Urothelium cell line (cell line): ENCODE measurements around the gene RUFY4.

ENCODE experiments used
- DNase-seq: peaks from one replicate; pipeline ENCODE4 v3.0.0; 2011; ENCODE audit warnings: low spot score, mixed read lengths
- FAIRE-seq: peaks from 2 replicates; lab custom pipeline; 2011; peaks lifted over from hg19 to GRCh38; lab: Jason Lieb, UNC

RUFY4 gene

DNA sequence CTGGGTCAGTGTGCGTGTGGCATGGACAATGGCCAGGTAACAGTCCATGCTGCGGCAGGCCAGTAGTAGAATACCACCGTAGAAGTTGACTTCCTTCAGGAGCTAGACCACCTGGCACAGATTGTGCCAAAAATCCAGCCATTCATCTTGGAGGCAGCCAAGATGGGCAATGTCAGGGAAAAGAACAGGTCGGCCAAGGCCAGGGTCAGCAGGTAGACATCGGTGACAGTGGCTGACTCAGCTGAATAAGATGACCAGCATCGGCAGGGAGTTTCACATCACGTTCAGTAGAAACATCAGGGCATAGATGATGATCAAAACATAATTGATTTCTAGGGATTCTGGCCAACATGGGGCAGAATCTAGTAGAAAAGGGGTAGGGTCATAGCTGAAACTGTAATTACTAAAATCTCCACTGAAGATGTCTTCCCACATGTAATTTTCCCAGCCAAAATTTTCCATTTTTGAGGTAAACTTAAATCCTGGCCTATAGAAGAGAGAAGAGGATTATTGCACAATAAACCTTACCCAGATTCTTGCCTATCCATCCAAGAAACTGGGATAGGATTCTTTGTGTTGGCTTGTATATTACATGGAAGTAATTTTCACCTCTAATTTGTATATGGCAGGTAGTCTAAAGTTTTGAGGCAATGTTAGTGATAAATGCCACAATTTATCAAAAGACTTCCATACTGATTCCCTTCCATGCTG is 7.9 kb upstream of the RUFY4 start:
- FAIRE-seq (no peak), DNase-seq (no peak)

DNA sequence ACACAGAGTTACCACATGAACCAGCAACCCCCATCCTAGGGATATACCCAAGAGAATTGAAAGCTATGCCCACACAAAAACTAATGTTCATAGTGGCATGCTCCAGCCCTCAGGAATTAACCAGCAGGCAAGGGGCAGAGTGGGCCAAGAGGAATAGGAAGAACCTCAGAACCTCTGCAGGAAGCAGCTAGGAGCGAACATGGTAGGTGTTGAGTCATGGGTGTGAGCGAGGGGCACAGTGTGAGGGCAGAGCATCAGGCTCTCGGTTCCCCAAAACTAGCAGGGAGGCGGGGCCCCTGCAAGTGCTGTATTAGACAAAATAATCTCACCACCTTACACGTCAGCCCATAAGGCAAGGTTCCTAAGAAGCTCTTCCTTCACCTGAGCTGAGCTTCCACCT is 5.6 kb upstream of the RUFY4 start:
- DNase-seq (no peak), FAIRE-seq (no peak)

DNA sequence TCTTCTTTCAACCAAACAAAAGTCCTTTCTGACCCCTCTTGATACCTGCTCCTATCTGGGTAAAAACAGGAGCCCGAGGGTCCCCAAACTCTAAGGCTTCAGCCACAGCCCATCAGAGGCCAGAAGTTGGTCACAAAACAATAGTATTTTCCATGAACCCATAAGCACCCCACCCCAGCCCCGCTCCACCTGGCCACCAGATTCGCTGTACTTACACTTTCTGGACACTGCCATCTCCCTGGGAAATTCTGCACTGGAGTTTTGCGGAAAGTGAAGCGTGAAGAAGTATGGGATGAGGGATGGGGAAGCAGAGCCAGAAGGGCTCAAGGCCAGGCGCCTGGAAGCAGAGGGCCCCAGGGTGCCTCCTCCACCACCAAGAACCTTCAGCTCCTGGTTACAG is 5.2 kb upstream of the RUFY4 start:
- FAIRE-seq (no peak), DNase-seq (no peak)

DNA sequence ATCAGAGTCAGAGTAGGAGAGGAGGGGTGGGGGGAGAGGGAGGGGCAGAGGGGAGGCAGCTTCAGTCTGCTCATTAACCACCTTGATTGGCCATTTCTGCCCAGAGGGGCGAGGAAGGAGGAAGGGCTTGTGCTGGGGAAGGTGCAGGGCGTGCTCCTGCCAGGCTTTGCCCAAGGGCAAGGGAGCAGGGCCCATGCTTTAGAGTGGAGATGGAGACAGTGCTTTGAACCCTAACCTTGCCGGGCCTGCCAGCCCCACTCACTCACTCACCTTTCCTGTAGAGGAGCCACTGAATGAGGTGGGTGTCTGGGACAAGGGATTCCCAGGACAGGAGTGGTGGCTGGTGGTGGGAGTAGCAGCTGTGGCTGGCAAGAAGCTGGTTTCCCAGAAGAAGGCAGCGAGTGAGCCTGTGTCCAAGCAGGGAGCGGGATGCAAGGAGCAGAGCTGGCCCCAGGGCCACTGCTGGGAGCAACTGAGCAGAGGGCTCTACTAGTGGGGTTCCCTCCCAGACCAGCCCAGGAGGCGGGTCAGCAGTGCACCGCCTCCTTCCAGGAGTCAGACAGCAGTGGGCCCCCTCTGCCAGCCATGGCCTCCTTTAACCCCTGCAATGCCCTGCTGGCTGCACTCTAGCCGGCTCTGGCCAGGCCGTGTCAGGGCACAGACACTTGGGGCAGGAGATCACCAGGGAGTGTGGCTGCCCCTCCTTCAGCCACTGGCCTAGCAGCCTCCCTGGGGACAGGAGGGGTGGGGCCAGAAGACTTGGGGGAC is 3.6 kb upstream of the RUFY4 start:
- no peak for DNase-seq
- no peak for FAIRE-seq

DNA sequence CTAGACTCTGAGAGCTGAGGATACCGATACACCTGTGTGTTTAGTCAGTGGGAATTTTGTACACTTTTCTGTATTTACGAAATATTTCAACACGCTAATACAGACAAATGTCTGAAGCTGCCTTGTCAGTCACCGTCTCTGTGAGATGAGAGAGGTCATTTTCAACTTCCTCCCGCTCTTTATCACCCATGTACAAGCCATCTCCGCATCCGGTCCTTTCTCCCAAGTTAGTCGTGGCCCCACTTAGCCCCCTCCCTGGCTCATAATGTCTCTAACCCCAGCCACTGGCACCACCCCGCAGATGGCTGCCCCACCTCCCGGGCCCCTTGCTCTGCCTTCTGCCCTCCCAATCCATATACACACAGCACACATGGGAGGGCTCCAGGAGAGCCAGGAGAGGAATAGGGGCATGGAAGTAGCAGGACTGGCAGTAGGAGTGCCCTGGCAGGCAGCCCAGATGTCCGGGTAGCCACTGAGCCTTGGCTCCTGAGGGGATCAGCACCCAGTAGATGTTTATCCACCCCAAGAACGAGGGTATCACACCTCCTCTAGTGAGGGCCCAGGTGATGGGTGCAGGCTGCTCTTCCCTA is 2.0 kb upstream of the RUFY4 start:
- DNase-seq (no peak), FAIRE-seq (no peak)

DNA sequence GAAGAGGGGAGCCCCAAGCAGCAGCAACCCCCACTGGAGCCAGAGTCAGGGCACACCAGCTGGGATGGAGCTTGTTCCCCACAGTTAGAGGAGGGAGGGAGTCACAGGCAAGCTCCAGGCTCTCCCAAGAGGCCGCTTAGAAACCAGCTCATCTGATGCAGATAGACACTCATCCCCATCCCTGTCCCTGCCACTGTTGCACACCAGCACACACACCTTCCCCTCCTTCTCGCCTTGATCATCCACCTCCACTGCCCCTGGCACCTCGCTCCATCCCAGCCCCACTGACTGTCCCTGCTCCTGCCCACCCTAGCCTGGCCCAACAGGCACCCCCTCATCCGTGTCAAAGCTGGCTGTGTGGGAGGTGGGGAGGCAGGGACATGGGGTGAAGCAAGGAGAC is 1.5 kb upstream of the RUFY4 start:
- FAIRE-seq (peak; percentile 85), DNase-seq (no peak)

DNA sequence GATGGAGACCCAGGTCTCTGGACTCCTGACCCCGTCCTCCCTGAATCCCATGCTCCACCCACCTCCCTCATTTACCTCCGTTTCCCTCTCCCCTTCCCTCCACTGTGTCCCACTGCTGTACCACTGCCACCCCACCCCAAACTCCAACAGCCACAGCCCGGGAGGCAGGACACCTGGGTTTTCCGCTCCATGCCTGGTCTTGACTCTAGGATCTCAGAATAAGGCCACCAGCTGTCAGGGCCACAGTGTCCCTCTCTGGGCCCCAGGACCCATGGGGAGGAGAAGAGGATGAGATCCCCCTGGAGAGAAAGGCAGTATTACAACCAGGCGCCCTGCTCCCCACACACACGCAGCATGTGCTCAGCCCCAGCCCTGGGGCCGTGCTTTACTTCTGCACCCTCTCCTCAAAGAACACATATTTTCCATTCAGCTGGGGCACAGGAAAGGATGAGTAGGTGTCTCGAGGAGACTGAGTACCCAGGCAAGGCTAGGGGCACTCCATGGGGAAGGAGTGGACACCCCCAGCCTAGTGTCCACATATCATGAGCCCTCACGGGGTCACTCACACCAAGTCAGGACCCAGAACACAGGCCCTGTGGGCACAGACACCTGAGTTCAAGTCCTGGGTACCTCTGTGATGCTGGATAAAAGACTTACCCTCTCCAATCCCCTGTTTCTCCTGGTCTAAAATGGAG is 700 bp downstream of the RUFY4 start:
- no peak for DNase-seq
- FAIRE-seq = peak; percentile 35

DNA sequence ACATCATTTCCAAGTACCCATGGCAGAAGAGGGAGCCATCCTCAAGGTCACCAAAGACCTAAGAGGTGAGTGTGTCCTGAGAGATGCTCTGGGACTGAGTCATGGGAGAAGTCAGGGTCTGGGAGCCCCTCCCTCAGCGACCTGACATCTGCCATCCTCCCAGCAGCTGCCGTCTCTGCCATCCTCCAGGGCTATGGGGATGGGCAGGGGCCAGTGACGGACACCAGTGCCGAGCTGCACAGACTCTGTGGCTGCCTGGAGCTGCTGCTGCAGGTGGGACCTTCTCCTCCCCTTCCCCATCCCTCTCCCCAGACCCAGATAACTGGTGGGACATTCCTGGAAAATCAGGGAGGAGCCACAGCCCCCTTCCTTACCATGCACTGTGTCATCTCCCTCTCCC is 1.5 kb downstream of the RUFY4 start:
- DNase-seq = no peak
- FAIRE-seq = no peak

DNA sequence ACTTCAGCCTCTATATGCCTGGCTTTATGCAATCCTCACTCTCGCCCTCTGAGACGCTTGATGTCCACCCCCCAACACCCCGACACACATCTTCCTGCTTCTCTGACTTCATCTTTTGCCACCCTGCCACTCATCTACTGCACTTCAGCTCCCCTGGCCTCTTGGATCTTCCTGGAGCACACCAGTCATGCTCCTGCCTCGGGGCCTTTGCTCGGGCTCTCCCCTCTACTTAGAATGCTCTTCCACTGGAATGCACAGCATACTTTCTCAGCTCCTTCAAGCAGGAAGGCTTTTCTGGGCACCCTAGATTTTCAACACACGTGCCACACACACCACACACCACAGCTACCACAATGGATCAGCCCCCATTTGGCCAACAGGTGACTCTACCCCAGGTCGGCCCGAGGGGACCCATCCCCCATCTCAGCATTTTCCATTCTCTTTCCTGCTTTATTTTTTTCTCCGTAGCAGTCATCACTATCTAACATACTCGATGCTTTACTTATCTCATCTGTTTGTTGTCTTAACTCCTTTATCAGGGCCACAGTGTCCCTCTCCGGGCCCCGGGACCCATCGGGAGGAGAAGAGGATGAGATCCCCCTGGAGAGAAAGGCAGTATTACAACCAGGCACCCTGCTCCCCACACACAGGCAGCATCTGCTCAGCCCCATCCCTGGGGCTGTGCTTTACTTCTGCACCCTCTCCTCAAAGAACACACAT is 2.3 kb downstream of the RUFY4 start:
- no peak for DNase-seq
- no peak for FAIRE-seq

DNA sequence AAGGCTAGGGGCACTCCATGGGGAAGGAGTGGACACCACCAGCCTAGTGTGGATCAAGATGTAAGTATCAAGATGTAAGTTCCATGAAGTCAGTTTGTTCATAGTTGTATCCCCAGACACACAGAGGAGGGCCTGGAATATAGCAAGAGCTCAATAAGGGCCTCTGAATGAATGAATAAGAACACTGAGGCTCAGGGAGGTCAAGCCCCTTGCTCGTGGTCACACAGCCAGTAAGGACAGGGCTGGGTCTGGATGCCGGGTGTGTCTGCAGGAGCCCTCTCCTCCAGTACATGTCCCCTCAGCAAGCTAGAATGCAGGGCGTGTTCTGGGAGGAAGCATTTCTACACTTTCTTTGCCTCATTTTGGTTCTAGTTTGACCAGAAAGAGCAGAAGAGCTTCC is 2.9 kb downstream of the RUFY4 start:
- DNase-seq (no peak), FAIRE-seq (no peak)

DNA sequence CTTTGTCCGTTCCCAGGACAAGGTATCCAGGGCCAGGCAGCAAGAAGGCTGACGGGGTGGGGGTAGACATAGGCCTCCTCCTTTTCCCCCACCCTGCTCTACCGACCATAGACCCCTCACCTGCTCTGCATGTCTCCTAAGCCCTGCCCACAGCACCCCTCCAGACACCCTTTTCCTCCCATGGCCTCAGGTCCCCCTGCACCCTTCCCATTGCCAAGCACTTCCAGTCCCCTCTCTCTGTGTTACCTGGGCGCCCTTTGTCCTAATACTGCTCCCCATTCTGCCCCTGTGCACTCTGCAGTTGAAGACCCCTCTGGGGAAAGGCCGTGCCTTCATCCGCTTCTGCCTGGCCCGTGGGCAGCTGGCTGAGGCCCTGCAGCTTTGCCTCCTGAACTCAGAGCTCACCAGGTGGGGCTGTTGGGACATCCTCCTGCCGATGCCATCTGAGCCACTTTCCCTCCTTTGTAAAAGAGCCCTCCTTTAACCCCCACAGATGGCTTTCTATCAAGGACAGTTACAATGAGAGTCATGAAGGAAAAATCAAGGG is 3.5 kb downstream of the RUFY4 start:
- no peak for DNase-seq
- no peak for FAIRE-seq

DNA sequence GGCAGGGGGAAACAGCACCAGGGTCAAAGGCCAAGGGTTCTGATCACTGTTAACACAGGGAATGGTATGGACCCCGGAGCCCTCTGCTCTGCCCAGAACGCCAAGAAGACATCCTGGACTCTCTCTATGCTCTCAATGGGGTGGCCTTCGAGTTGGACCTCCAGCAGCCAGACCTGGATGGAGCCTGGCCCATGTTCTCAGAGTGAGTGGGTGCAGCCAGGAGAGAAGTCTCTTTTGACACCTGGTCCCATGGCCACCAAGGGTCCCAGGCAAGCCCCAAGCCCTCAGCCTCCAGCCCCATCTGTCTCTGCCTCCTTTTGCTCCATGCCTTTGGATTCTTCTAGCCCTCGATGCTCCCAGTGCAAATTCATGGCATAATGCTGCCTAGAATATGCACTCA is 4.1 kb downstream of the RUFY4 start:
- FAIRE-seq = no peak
- DNase-seq = no peak

DNA sequence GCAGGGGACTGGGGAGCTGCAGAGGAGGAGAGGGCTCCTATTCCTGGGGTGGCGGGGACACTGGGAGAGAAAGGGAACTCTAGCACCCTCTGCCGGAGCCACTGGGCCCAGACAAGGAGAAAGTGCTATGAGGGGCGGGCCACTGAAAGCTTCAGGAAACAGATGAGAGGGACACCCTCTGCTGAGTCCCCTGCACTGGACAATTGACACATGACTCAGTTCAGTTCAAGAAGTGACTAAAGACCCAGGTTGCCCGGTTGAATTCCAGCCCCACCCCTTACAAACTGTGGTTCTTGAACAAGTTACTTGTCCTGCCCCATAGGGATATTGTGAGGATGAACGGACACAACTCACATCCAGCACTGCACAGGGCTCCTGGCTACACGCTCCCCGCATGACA is 5.0 kb downstream of the RUFY4 start:
- no peak for FAIRE-seq
- no peak for DNase-seq

DNA sequence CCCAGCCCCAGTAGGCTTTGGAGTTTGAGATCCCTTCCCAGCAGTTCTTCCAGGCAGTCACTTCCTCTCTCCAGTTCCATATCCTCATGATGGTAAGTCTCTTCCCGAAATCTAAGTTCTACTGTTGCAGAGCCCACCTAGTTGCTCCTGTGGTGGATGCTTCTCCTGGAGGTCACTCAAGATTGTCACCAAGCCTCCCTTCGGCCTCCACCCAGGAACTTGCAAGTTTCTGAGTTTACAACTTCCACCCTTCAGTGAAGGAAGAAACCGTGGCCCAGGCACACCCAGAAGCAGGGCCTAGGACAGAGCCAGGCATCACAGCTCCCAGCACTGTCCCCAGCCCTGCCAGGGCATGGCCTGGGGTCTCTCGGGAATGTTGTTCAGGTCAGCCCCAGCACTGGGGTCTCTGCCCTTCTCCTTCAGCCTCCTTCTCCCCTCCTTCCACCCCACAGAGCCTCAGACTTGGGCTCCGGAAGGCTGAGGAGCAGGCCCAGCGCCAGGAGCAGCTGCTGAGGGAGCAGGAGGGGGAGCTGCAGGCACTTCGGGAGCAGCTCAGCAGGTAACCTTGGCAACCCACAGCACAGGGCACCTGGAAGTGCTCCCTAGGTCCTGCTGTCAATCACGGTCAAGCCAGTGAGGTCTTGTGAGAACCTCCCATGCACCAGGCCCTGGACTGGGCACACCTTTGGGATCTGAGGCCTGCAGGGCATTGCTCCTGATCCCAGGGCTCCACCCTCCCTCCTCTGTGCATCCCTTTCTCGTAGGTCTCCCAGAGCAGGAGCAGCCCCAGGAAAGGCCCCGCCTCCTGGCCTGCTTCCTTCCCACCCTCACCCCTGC is 7.1 kb downstream of the RUFY4 start:
- FAIRE-seq (no peak), DNase-seq (no peak)

DNA sequence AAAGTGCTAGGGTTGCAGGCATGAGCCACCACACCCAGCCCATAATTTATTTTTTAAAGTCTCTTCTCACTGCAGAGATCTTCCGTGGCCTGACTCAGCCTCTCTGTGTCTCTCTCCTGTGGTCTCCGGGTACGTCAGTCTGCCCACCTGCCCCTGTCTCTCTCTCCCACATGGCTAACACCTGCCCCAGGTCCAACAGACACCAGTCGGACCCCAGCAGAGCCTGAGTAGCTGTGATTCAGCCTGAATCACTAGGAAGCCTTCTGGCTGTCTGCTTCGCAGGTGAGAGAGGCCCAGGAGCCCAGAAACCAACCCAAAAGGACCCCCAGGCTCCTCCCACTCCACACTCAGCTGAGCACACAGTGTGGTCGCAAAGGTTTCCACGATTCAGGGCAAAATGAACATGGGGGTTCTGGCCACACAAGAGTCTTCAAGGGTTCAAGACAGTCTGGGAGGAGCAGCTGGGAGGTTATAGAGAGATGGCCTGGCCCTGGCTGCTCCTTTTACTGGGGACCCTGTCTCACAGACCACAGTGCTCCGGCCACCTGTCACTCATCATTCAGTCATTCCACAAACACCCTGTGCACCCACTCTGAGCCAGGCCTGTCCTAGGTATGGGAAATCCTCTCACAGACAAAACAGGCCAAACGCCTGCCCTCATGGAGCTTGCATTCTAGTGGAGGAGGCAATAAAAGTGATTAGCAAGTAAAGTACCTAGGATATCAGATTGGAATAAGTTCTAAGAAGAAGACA is 8.6 kb downstream of the RUFY4 start:
- no peak for FAIRE-seq
- no peak for DNase-seq

DNA sequence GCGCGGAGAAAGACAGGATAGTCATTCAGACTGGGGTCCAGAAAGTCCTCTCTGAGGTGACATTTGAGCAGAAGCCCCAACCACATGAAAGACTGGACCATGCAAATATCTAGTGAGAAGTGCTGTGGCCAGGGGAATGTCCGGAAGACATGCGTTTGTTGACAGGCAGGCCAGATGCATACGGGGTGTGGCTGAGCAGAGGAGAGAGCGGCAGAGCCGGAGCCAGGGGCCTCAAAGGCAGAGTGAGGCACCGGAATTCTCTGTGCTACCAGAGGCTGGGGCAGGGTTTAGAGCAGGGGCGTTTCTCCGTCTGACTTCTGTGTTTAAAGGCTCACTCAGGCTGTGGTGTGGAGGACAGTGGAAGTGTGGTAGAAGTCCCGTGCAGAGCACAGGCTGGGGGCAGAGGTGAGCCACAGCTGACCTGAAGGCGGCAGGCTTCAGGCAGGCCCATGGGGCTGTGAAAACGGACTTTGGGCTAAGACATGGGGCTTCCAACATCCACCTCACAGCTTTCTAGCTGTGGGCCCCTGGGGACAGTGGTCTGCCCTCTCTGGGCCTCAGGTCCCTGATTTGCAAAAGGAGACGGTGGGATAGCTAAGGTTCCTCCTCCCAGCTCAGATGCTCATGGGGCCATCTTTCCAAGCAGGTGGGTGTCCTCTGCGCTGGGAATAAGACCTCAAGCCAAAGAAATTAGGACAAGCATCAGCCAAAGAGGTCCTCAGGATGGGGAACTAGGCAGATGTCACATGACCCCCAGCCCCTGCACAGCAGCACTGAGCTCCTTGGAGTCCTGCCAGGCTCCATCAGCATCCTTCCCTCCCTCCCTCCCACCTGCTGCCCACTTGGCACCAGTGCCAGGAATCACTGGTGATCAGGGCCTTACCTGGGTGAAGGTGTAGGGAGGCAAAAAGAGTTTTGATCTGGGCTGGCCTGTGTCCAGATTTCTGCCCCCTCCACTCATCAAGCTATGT is 11.2 kb downstream of the RUFY4 start:
- DNase-seq = no peak
- no peak for FAIRE-seq

DNA sequence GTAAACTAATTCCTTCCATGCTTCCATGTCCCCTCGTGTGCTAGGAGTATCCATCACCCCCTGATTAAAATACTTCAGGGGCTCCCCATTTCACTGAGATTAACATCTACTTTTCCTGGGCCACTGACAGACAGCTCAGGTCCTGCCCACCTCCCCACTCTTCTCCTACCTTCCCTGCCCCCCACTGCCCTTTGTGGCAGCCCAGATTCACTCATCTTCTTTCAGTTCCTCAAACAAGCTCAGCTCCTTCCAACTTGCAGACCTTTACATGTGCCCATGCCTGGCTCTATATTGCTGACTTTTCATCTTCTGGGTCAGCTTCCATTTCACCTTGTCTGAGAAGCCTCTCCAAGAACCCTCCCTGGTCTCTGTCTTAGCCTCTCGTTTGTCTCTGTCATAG is 12.0 kb downstream of the RUFY4 start:
- no peak for FAIRE-seq
- DNase-seq = no peak

DNA sequence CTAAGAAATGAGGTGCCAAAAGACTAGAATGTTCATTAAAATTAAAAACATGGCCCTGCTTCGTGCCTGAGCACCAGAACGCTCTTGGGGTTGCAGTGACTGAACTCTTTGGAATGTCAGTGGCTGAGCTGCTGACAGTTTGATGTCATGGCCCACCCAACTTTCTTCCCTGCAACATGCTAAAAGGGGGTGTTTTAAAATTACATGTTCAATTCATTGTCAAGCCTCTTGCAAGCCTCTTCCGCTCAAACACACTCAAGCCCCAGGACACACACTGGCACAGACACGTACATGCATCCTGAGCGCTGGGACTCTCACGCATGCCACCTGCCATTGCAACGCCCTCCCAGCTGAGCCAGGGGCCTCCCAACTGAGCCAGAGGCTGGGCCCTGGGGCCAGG is 12.6 kb downstream of the RUFY4 start:
- FAIRE-seq = no peak
- peak; percentile 68 for DNase-seq
